D721Med (cell line): ENCODE results near the gene GPR62.

Source experiments
- DNase-seq: peaks from one replicate; pipeline ENCODE4 v3.0.0; 2011; ENCODE audit warnings: low spot score; ENCODE audit not compliant: insufficient read length
- FAIRE-seq: peaks from 2 replicates; lab custom pipeline; 2011; peaks lifted over from hg19 to GRCh38; lab: Jason Lieb, UNC
- CTCF ChIP-seq: IDR thresholded peaks from 2 replicates; pipeline ENCODE4 v1.5.1; 2012; ENCODE audit warnings: mild to moderate bottlenecking, control low read depth; ENCODE audit not compliant: insufficient read depth; ENCODE audit errors: missing control alignments

GPR62 gene

GRCh38 chr3:51982352-51982837 lies 27.2 kb downstream of the GPR62 start:
- TF ChIP-seq CTCF: peak; percentile 24
- no peak for FAIRE-seq
- DNase-seq: no peak

- peak; percentile 98 for DNase-seq
- no peak for FAIRE-seq
- TF ChIP-seq CTCF: no peak
Observed at GRCh38 chr3:51982838-51983577, 27.8 kb downstream of the GPR62 start, which contains the start of gene ACY1. Gene ACY1 (plus strand): TSS chr3:51983535. CDS start chr3:51984065, 530 bp downstream.

GRCh38 chr3:51983578-51984268 lies 28.5 kb downstream of the GPR62 start:
- TF ChIP-seq CTCF: no peak
- no peak for FAIRE-seq
- DNase-seq: no peak

- DNase-seq: no peak
- no peak for TF ChIP-seq CTCF
- no peak for FAIRE-seq
Observed at GRCh38 chr3:51984269-51984647, 29.1 kb downstream of the GPR62 start.

- FAIRE-seq: no peak
- DNase-seq: no peak
- no peak for TF ChIP-seq CTCF
Observed at GRCh38 chr3:51985063-51985462, 29.9 kb downstream of the GPR62 start.

- no peak for FAIRE-seq
- DNase-seq: no peak
- no peak for TF ChIP-seq CTCF
Observed at GRCh38 chr3:51986010-51986947, 31.1 kb downstream of the GPR62 start.
